Stimulated activated CD8-positive, alpha-beta memory T cell treated with anti-CD3 and anti-CD28 coated beads, Interleukin-2, amount 100 ng/mL, for 48 hours (primary cell): ENCODE results near the gene DOK5.
A peak's percentile ranks its signal among the peaks of the same experiment; 100 is the strongest.

Source experiments
- DNase-seq, 2 donors: peaks; one replicate each; pipeline ENCODE4 v3.0.0-alpha.2; 2020; ENCODE audit warnings: low read depth in 2 of 2

DOK5 gene

DNA sequence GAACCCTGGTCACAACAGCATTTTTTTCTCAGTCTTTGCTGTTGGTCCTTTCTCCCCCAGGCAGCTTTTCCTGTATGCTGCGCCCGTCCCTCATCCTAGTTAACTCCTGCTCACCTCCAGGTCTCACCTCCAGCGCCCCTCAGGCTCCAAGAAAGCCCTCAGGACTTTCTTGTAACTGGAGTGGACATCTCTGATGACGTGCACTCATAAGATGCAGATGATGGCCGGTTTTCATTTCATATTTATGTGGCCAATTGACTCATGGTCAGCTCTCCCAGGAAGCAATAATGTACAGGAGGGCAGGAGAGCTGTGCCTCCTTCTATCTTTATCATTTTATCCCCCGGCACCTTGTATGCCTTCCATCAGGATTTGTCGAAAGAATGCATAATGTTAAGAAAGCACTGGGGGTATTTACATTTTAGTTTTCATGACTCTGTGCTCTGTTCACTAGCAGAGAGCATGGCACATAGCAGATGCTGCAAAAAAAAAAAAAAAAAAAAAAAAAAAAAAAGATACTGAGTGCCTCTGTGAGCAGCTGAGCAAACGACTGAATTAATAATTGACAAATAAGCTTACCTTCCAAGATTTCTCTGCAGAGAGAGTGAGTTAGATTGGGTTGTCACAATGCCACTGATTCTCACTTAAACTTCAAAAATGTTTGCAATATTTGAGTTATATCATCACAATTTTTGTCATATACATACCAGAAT lies 170.2 kb downstream of the DOK5 start:
- no peak for DNase-seq

DNA sequence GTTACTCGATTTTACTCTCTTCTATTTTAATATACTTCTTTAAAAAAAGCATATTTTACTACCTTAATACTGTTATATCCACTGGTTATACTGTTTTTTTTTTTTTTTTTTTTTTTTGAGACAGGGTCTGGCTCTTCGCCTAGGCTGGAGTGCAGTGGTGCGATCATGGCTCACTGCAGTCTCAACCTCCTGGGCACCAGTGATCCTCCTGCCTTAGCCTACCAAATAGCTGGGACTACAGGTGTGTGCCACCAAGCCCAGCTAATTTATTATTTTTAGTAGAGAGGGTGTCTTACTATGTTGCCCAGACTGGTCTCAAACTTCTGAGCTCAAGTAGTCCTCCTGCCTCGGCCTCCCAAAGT lies 170.7 kb downstream of the DOK5 start:
- DNase-seq = no peak

DNA sequence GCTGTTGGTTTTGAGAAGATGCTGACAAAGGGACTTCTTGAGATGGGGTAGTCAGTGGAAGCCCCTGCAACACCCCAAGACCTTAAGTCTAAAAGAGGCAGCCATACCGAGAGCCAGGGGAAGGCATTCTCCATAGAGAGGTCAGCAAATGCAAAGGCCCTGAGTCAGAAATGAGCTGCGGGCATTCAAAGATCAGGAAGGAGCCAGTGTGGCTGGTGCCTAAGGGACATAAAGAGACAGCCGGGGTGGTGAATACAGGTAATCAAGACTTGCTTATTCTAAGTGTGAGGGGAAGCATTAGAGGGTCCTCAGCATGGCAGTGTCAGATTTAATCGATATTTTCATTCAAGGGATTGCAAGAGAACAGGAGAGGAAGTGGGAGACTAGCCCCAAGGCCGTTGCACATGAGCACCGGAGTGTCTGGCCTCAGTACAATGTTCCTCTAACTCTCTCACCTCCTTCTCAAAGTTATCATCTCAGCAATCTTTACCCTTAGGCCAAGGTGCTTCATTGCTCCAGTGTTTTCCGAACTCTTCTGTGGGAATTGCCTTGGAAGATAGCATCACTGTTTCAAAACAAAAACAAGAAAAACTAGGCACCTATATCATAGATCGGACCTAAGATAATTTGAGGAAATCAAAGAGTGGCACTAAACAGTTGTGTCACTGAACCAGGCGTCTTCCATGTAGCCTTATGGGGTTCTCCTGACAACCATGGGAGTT lies 173.2 kb downstream of the DOK5 start:
- no peak for DNase-seq

DNA sequence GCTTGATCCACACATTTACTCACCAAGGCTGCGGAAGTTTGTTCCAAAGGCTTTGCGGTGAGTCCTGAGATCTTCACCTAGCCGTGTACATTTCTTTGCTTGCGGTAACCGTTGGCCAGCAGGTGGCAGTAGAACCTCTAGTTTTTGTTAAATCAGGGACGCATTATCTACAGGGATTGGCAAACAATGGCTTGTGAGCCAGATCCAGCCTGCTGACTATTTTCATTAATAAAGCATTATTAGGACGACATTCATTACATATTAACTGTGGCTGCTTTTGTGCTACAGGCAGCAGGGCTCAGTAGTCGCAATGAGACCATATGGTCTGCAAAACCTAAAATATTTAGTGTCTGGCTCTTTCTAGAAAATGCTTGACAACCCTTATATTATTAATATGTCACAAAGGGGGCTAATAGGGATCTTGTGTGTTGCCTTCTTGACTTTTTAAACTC lies 174.1 kb downstream of the DOK5 start:
- peak; percentile 46 to 52 for DNase-seq

DNA sequence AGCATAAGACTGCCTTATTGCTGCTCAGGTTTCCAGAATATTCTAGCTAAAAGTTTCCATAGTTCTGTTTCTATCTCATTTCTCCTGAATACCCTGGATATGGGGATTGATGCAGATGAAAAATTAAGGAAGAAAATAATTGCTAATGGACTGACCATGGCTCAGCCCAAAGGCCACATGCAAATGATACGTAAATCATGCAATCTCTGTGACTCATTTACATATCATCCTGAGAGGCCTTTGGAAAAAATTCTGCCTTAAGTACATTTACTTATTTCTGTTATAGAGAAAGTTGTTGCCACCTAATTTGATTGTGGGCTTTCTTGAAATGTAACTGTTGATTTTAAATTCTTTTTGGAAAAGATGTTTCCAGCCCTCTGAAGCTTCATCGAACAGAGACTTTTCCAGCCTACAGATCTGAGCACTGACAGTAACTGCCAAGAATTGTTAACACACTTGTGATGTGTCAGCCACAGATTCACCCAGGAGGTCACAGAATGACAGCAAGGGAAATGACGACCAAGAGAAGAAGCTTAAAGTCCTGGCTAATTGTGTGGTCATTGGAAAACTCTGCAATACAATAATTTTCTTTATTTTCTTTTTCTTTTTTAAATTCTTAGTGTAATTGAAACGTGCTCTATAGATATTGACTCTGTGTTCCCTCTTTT lies 174.8 kb downstream of the DOK5 start:
- DNase-seq = no peak

DNA sequence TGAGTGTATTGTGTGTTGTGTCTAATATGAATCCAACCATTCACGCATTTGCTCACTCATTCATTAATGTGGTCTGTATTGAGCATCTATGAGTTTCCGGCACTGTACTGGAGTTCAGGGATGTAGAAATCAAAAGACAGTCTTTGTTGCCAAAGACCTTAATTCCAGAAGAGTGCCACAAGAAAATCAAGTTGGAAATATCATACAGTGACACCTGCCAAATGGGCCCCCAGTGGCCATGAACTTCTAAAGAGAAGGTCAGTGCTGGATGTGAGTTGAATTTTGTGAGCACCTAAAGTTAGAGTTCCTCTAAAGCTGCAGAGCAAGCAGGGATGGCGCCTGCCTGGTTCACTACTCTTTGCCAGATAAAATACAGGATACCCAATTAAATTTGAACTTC lies 175.9 kb downstream of the DOK5 start:
- DNase-seq = no peak

DNA sequence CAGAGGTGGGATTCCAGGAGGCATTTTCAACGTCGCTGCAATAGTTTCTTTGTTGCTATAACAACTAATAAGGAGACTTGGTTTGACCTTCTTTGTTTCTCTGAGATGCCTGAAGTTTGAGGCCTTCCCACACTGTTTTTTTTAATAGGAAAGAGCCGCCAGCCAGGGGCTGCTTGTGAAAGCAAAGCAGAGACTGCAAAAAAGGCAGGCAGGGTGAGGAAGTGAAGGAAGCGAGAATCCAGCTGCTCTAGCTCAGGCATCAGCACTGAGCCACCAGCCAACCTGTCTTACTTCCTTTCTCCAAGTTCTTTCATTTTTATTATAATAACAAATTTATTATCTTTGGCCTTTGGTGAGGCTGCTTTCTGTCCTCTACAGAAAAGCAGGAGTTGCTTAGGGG lies 179.1 kb downstream of the DOK5 start:
- no peak for DNase-seq

DNA sequence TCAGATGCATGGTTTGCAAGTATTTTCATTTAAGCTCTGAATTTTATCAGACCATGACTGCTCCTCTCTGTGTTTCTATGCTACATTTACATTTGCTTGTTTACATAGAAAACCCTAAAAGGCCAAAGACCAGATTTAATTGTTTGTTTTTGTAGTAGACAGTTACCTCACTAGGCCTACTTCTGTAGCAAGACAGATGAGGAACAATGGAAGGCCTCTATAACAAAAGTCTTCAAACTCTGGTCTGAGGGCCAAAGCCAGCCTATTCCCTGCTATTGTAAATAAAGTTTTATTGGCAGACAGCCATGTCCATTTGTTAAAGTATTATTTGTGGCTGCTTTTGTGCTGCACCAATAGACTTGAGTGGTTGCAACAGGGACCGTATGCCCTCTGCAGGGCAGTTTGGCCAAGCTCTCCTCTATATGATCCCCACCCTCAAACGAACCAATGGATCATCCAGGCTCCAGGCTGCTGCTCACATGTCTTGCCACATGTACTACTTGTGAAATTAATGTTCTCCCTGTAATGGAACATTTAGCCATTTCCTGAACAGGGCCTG lies 182.0 kb downstream of the DOK5 start:
- no peak for DNase-seq

DNA sequence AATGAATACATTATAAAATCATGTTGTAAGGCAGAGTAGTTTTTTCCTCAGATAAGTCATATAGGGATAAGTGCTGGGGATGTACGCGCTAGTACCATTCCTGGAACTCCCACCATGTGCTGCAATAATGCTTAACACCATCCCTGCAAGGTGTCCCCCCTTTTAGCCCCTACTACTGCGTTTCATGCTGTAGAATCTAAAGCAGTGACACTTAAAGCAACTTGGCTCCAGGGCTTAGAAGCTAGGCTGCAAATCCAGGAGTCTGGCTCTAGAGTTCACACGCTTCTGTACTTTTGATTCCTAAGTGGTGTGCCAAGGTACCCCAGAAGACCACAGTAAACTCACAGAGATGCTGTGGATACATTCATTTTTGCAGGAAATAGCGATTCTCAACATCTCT lies 183.1 kb downstream of the DOK5 start:
- DNase-seq = no peak

DNA sequence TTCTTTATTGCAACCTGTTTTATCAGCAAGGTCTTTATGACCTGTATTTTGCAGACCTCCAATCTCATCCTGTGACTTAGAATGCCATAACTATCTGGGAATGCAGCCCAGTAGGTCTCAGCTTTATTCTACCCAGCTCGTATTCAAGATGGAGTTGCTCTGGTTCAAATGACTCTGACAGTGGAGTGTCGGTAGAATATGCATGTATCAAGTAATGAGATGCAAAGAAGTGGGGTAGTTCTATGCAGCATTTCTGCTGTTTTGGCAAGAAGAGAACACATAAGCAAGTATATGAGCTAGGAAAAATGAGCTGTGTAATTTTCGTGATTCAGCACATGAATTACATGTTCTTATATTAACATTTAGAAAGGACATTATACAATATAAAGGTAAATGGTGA lies 185.9 kb downstream of the DOK5 start:
- no peak for DNase-seq

DNA sequence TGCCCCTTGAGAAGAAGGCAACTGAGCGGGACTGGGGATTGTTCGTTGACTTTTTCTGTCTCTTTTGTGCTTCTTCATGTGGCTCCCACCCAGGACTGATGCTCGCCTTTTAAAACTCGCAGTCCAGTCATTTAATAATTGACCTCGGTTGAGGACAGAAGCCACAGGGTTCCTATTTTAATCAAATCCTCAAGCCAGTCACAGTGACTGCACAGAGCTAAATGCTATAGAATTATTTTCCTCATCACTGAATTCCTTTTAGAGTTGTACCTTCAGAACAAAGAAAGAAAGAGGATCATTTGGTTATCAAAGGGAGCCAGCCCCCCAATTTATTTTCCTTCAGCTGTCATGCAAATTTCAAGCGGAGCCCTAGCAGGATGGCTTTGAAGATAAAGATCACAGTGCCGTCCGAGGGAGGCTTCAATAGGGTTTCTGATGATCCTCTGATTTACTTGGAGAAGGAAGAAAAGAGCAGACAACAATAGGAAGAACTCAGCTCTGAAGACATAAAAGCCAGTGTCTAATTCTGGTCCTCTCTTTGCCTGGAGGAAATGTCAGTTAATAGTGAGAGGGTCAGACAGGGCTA lies 186.6 kb downstream of the DOK5 start:
- DNase-seq = no peak

DNA sequence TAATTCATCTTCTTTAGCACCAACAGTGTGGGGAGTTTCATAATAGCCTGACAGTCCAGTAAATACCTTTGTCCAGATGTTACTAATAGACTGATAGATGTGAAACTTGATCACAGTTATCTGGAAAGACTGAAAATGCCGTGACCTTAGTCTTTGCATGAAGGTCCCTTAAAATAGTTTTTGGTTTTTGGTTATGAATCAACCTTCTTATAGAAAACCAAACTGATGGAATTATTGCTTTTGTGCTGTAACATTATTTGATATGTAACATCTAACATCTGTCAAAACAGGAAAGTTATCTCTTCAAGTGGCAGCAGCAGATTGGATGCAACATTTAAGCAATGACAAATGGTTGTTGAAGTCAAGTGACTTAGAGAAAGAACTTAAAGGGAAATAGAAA lies 190.4 kb downstream of the DOK5 start:
- DNase-seq = no peak

DNA sequence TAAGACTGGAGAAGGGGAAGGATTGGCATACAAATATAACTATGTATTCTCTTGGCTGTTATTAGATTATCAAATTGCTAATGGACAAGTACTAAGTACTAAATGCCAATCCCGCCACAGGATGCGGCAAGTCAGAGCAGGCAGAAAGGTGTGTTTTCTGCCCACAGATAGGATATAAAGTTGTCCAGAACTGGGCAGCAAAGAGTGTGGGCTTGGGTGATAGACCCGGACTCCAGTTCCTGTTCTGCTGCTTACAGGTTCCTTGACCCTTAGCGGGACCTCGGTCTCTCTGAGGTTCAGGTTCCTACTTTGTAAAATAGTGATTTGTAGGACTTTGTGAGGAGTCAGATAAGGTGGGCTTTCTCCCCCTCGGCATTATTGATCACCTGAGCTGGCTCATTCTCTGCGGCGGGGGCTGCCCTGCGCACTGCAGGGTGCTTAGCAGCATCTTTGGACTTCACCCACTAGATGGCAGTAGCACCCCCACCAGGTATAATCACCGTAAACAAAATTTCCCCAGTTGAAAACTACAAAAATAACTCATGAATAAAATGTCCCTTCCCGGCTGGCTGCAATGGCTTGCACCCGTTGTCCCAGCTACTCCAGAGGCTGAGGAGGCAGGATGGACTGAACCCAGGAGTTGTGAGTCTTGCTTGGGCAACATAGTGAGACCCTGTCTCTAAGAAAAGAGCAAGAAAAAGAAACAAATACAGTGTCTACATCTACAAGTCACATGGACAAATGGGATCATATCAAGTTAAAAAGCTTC lies 193.1 kb downstream of the DOK5 start:
- no peak for DNase-seq

DNA sequence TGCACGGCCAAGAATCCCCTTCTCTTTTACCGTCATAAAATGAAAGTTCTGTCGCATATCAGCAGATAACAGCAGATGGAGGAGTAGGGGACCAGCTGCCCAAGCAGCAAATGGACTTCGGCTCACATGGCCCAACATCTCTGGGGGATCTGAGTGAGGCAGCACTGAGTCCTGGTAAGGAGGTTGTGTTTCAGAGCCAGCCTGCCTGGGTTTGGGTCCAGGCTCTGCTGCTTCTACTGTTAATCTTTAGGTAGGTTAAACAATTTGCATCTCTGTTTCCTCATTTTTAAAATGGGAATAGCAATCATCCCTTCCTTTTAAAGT lies 193.6 kb downstream of the DOK5 start:
- no peak for DNase-seq

DNA sequence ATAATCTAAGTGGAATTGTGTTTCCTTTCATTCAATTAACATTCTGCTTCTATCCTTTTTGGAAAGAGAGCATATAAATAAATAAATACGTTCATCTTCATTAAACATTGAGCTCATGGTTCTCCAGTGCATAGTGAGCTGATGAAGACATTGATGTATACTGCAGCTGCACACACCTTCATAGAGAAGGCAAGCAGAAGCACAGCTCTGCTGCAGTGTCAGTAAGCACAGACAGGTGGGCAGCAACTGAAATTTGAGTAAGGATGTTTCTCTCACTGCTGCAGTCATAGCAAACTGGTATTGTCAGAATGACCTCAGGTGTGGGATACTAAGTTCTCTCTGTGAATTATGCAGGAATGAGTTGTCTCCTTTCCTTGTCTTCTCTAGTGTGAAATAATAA lies 202.9 kb downstream of the DOK5 start:
- no peak for DNase-seq

DNA sequence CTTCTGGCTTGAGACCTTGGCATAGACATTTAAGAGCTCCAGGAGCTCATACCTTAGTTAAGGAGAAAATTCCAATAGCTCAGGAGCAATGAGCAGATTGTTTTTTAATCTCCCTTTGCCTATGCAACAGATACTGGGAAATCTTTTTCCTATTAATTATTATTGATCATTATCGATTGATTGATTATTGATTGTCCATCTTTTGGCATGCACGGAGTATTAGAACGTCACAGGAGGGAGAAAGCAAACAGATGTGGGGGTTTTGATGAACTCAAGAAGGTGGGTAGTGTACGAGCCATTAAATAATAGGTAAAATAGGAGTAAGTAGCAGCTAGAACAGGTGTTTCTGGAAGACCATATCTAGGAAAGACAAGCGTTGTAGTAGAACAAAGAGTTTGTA lies 205.0 kb downstream of the DOK5 start:
- DNase-seq = no peak

DNA sequence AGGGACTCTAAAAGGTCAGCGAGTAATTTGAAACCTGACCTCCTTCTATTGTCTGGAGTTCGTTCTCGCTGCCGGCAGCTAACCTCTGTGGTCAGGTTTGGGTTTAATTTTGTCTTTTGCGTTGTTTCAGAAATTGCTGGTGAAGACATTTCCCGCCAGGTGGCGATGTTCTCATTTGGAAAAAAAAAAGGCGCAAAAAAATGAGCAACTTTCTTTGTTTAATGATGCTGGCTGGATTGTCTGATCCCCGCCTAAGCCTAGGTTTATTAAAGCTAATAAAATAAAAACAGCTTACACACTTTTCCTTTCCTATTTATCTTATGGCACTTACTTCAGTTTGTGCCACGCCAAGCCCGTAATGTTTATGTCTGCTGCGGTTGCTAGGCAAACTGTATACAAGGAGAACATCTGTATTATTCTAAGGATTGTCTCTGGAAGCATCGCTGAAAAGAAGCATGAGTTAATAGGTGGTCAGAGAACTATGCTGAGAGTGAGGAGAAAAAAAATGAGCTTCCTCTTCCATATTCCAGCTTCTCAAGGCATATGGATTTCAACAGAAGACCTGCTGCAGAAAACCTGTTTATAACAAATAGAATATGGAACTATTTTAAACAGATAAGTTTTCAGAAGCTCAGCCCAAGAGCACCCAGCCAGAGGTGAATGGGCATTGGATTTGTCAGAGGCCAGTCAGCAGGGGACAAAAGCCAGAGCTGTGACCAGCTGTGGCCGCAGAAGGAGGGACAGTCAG lies 205.7 kb downstream of the DOK5 start:
- DNase-seq = no peak

DNA sequence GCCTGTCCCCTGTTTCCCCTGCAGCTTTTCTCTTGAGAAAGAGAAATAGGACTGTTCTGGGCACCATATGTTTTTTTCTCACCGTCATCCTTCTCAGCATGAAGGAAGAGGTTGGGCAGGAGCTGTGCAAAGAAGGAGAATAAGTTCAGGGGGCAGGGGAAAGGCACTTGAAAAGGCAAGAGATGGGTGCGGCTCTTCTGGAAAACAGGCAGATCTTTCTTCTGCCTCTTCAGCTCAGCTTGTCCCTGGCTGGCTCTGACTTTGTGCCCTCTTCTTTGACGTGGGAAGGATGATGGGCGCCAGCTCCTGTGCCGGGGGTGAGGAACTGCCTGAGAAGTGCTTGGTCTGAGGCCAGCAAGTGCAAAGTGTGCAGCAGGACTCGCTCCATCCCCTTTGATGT lies 206.5 kb downstream of the DOK5 start:
- DNase-seq = no peak

DNA sequence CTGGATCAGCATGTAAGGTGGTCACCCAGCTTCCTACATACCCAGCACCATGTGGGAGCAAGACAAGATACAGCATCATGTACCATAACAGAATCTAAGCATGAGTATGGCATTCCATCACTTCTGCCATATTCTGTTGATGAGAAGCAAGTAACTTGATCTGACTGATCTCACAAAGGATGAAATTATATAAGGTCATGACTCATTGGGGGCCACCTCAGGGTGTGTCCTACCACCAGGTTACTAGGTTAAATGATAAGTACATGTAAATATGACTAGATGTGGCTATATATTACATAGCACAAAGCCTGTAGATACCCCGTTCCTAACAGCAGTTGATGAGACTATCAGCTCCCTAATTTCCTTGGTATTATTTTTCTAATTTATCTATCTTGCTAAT lies 213.1 kb downstream of the DOK5 start:
- no peak for DNase-seq

DNA sequence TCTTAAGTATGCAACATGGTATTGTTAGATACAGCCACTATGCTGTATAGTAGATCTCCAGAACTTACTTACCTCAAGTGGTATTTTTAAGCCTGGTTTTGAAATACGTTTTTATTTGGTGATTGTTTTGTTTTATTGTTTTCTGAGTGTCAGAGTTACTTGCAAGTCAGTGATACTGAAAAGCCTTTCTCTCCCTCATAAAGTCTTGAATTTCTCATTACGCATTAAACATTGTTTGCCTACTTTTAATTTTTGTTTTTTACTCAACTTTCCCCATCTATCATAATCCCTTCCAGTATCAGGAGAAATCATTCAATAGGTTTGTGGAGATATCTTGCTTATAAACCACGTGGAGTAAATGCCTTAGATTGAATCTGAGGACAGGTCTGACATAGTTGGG lies 214.9 kb downstream of the DOK5 start:
- no peak for DNase-seq

DNA sequence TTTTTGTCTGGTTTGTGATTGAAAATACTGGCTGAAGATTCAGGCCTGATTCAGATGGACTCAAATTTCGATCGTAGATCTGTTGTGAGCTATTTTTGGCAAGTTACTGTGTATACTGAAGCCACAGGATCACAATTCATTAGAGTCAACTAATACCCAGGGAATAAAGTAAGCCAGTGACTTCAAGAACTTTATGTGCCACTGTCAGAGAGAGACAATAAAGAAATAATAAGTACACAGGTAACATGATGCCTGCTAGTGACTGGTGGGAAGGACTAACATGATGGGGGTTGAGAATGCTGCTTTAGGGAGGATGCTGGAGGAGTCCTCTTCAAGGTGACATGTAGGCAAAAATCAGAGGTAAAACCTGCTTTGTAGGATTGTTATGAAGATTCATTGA lies 215.9 kb downstream of the DOK5 start:
- DNase-seq = no peak
